ENCODE results near the gene GLRA1. TPM values are rescaled to one million over a fixed set of nuclear protein-coding genes. Genes with fewer than 3 reads are reported as not detected.
"Not testable (repeated sequence)": the region's sequence is repeated elsewhere in the genome, so short reads cannot be mapped to it uniquely, and the experiment has no call there.

GLRA1 gene
- total and polyA plus RNA-seq, 8 donors = 0.08 to 1.1 (median 0.76) TPM; not detected in 2

DNA sequence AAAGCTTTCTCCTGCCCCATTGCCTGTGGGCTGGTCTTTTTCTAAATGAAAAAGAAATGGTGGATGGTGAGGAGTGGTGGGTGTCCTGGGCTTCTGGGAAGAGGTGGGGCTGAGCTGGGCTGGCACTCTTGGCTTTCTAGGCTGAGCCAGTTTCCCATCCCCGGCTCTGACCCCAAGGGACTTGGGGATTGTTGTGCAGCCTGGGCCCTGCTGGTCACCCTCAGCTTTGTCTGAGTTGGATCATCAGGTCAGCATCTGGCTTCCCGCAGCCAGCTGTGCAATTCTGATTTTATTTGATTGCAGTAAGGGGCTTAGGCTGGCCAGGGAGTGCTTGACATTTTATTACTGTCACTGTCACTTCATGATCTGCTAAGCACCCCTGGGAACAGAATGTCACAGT lies 25.3 kb downstream of the GLRA1 start:
- 54 to 60% methylated on average over 2 of the region's 2 CpGs for WGBS, 2 donors
- Histone ChIP-seq H3K27ac (no peak overlapping the region), H3K4me3 (no peak overlapping the region)

GRCh38 chr5:151897896-151898295 lies 26.8 kb downstream of the GLRA1 start:
- no peaks in the 10 kb centered on the region for H3K27me3 ChIP-seq

More for the DNA sequence above, 25.3 kb downstream of the GLRA1 start:
- TF ChIP-seq, protein P1, sequence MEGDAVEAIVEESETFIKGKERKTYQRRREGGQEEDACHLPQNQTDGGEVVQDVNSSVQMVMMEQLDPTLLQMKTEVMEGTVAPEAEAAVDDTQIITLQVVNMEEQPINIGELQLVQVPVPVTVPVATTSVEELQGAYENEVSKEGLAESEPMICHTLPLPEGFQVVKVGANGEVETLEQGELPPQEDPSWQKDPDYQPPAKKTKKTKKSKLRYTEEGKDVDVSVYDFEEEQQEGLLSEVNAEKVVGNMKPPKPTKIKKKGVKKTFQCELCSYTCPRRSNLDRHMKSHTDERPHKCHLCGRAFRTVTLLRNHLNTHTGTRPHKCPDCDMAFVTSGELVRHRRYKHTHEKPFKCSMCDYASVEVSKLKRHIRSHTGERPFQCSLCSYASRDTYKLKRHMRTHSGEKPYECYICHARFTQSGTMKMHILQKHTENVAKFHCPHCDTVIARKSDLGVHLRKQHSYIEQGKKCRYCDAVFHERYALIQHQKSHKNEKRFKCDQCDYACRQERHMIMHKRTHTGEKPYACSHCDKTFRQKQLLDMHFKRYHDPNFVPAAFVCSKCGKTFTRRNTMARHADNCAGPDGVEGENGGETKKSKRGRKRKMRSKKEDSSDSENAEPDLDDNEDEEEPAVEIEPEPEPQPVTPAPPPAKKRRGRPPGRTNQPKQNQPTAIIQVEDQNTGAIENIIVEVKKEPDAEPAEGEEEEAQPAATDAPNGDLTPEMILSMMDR (IDR thresholded peaks at IDR 0.05) = no peak
- Histone ChIP-seq H3K4me1 (no peaks in the 10 kb centered on the region), H3K36me3 (no peaks in the 10 kb centered on the region), H3K27me3 (no peaks in the 10 kb centered on the region), H3K9me3 (no peaks in the 10 kb centered on the region)
- no peak for DNase-seq
- ATAC-seq = no peak
- no peak for FAIRE-seq
- intact Hi-C loops (cut with DNase I) = no loop called here

GRCh38 chr5:151897020-151897552 lies 27.6 kb downstream of the GLRA1 start:
- intact Hi-C loops (cut with DNase I) = no loop called here
- Histone ChIP-seq H3K27ac (no peak overlapping the region), H3K4me3 (no peak overlapping the region), H3K4me1 (no peaks in the 10 kb centered on the region), H3K27me3 (no peaks in the 10 kb centered on the region), H3K9me3 (no peaks in the 10 kb centered on the region), H3K36me3 (no peaks in the 10 kb centered on the region)
- 71 to 76% methylated on average over 2 of the region's 2 CpGs for WGBS, 2 donors
- FAIRE-seq (no peak), ATAC-seq (no peak), DNase-seq (no peak)
- TF ChIP-seq, protein P1 (IDR thresholded peaks at IDR 0.05) = no peak

More at GRCh38 chr5:151897896-151898295, 26.8 kb downstream of the GLRA1 start:
- Histone ChIP-seq H3K4me1 (no peaks in the 10 kb centered on the region), H3K27ac (no peak overlapping the region), H3K36me3 (no peaks in the 10 kb centered on the region), H3K9me3 (no peaks in the 10 kb centered on the region), H3K4me3 (no peak overlapping the region)
- WGBS, 2 donors = 59 to 78% methylated on average over 1 of the region's 1 CpG
- FAIRE-seq (no peak), DNase-seq (no peak), ATAC-seq (no peak)
- intact Hi-C loops (cut with DNase I) = no loop called here
- TF ChIP-seq, protein P1 (IDR thresholded peaks at IDR 0.05) = no peak

- H3K27ac ChIP-seq = no peak overlapping the region
- FAIRE-seq (no peak), ATAC-seq (no peak), DNase-seq (no peak)
- no peaks in the 10 kb centered on the region for H3K36me3 ChIP-seq
- TF ChIP-seq, protein P1 (IDR thresholded peaks at IDR 0.05) = no peak
- intact Hi-C loops (cut with DNase I) = no loop called here
- H3K4me3 ChIP-seq = no peak overlapping the region
- H3K4me1 ChIP-seq = no peaks in the 10 kb centered on the region
- H3K27me3 ChIP-seq = no peaks in the 10 kb centered on the region
- no peaks in the 10 kb centered on the region for H3K9me3 ChIP-seq
- 41 to 45% methylated on average over 3 of the region's 3 CpGs for WGBS, 2 donors
Measured at GRCh38 chr5:151896031-151896691, 28.5 kb downstream of the GLRA1 start.

GRCh38 chr5:151895660-151896030 lies 29.0 kb downstream of the GLRA1 start:
- H3K4me3 ChIP-seq = no peak overlapping the region
- TF ChIP-seq, protein P1 (IDR thresholded peaks at IDR 0.05) = no peak
- no peaks in the 10 kb centered on the region for H3K36me3 ChIP-seq
- no peak overlapping the region for H3K27ac ChIP-seq
- intact Hi-C loops (cut with DNase I) = no loop called here
- no peaks in the 10 kb centered on the region for H3K4me1 ChIP-seq
- no peaks in the 10 kb centered on the region for H3K9me3 ChIP-seq
- 63 to 75% methylated on average over 5 of the region's 5 CpGs for WGBS, 2 donors
- ATAC-seq (no peak), FAIRE-seq (no peak), DNase-seq (no peak)
- no peaks in the 10 kb centered on the region for H3K27me3 ChIP-seq

- DNase-seq; H3K4me1 ChIP-seq; H3K9me3 ChIP-seq; H3K36me3 ChIP-seq; H3K4me3 ChIP-seq; intact Hi-C loops (cut with DNase I); H3K27ac ChIP-seq; FAIRE-seq; ATAC-seq; H3K27me3 ChIP-seq: not testable (repeated sequence)
- 75 to 92% methylated on average over 2 of the region's 2 CpGs for WGBS, 2 donors
Measured at GRCh38 chr5:151893485-151893884, 31.2 kb downstream of the GLRA1 start.

All from pancreas (tissue), 10 donors.